Lower leg skin (tissue), 3 donors: Measurements from ENCODE around the gene ENAH.

Source experiments
- CTCF ChIP-seq, 3 donors: fragments of 450-650 bp; IDR thresholded peaks; one replicate each; pipeline ENCODE4 v1.5.1; 2016; ENCODE audit warnings: antibody characterized with exemption in 3 of 3, mild to moderate bottlenecking in 3 of 3, moderate library complexity in 2 of 3
- POLR2A ChIP-seq, 2 donors: fragments of 450-650 bp; IDR thresholded peaks; one replicate each; pipeline ENCODE4 v1.6.1; 2016 to 2017; ENCODE audit warnings: antibody characterized with exemption in 2 of 2, mild to moderate bottlenecking in 1 of 2, moderate library complexity in 1 of 2

- TF ChIP-seq CTCF (IDR thresholded peaks at IDR 0.05) (no peak), POLR2A (IDR thresholded peaks at IDR 0.05) (no peak)
Observed at GRCh38 chr1:225549821-225550220, 103.1 kb downstream of the ENAH start.
